ENCODE results near the gene CD163.
"Not testable (repeated sequence)": the region's sequence is repeated elsewhere in the genome, so short reads cannot be mapped to it uniquely, and the experiment has no call there.

CD163 gene

DNA sequence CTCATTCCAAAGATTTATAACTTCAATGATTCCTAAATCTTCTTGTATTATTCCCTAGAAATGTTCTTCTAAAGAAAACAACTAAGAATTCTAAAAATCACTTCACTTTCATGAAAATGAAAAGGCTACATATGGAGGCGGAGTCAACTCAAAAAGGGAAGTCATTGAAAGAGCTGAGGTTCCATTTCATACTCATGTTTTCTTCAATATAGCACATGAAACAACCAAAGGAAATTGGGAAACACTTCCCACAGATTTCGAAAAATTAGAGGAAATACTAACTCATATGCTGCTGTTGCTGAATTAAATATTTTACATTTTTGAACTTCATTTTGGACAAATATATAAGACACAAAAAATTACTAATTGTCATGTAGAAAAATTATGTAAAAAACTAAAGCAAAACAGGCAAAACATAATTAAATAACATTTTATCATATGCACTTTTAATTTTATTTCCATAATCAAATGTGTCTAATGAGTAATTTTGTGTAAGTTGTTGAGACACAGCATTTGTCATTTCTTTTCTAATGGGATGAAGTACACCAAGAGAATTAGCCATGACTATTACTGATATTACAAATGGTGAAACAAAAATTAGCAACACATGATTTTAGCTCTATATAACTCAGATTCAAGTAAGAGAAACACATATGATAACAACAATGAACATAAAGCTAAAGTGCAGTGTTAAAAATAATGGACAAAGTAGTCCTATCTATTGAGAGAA, at the start of gene CD163:
Gene CD163 (minus strand): TSS at position 92 of the 730 bp plus-strand sequence. CDS start 87 bp downstream, at position 5.
- DNase-seq (ENCODE audit: low read depth) = no peak

DNA sequence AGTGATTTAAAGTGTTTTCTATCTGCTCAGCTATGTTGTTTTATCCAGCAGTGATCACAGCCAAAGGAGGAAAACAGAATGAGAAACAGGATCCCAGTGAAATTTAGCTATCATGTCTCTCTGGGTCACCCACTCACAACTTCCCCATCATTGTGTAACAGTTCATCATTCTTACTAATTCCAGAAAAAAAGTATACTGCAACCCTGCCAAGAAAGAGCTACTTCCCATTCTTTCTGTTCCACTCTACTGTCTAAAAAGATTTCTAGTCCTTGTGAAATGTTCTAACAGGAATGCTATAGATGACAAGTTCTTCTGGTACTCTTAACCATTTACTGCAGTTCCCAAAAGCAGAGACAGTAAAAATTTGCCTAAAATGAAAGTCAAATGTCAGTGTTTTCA, 39.2 kb upstream of the CD163 start:
- DNase-seq (ENCODE audit: low read depth) = peak; percentile 38

GRCh38 chr12:7542046-7542445, 38.5 kb upstream of the CD163 start:
- no peak for DNase-seq (ENCODE audit: low read depth)

GRCh38 chr12:7514416-7514815, 10.8 kb upstream of the CD163 start:
- DNase-seq (ENCODE audit: low read depth) = no peak

DNA sequence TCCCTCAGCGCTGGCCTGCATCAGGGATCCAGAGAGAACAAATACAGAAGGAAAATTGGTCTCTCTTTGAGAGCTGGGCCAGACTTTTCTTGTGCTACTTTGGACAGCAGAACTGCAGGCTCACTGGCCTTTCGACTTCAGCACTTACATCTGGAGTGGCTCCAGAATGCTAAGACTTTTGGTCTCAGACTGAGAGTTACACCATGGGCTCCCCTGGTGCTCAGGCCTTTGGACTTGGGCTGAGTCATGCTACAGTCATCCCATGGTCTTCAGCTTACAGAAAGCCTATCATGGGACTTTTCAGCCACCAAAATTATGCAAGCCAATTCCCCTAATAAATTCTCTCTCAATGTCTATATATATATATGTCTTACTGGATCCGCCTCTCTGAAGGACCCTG, 9.0 kb upstream of the CD163 start:
- DNase-seq (ENCODE audit: low read depth) = peak; percentile 95

- not testable (repeated sequence) for DNase-seq (ENCODE audit: low read depth)
Observed at GRCh38 chr12:7509793-7510470, 6.4 kb upstream of the CD163 start.

DNA sequence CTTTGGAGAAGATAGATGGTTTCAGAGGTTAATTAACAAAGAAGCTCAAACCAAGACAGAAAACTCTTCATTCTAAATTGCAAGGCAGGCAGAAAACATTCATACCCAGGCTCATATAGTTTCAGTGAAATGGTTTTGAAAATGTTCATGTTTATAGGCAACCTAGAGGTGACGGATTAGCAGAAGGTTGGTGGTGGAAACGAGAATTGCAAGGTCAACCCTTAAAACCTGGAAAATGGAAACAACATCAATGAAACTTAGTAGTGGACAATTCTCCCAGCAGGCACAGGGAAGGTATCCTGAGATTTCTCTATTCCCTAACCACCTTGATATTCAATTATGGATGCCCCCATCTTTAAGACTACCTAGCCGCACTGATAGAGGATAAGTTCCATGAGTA, 965 bp downstream of the CD163 start:
- DNase-seq (ENCODE audit: low read depth) = no peak

GRCh38 chr12:7501031-7501588, 2.5 kb downstream of the CD163 start:
- DNase-seq (ENCODE audit: low read depth) = no peak

DNA sequence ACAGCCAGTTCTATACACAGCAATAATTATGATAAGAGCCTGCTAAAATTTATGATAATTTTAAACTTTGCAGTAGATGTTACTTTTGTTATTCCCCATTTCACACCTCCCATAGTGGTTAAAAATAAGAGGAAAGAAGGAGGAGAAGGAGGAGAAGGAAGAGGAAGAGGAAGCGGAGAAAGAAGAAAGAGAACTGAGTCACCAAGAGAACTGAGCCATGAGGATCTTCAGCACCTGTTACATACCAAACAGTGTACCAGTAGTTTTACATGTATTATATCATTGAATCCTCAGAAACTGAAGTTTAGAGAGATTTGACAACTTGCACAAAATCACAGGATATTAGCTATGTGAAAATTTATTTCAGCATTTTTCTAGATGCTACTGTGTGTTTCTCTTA, 3.9 kb downstream of the CD163 start:
- DNase-seq (ENCODE audit: low read depth) = no peak

GRCh38 chr12:7498809-7499208, 4.8 kb downstream of the CD163 start:
- DNase-seq (ENCODE audit: low read depth) = peak; percentile 77

DNA sequence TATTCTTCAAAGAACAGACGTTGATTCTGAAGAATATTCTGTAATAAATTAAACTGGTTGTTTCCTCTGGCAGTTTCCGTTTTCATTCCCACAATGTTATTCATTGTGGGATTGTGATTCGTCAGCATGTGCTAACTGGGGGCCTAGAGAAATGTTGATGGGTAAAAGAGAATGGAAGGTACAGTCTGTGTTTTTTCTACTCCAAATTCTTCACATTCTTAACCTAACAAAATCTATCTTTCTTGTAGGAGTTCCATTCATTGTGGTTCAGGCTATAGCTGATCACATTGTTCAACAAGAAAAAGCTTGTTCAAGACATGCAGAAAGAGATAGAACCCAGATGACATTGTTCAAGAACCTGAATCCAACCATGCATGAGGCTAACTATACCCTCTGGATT, 5.9 kb downstream of the CD163 start:
- DNase-seq (ENCODE audit: low read depth) = no peak

GRCh38 chr12:7496451-7496850, 7.1 kb downstream of the CD163 start:
- no peak for DNase-seq (ENCODE audit: low read depth)

DNA sequence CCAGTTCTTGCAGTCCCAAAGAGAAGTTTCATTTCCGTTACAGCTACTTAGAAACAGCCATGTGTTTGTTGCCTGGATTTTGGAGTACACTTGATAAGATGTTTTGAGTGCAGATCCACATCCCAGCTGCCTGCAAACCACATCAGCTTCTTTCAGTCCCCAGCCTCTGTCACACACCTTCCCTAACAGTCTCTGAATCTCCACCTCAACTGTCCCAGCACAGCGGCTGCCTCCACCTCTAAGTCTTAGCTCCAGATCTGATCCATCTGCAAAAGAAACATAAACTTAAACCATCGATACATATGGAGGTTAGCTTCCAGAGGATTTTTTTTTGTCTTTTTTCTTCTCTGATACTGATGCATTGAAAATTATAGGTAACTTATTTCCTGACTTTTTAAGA, 8.4 kb downstream of the CD163 start:
- DNase-seq (ENCODE audit: low read depth) = no peak

DNA sequence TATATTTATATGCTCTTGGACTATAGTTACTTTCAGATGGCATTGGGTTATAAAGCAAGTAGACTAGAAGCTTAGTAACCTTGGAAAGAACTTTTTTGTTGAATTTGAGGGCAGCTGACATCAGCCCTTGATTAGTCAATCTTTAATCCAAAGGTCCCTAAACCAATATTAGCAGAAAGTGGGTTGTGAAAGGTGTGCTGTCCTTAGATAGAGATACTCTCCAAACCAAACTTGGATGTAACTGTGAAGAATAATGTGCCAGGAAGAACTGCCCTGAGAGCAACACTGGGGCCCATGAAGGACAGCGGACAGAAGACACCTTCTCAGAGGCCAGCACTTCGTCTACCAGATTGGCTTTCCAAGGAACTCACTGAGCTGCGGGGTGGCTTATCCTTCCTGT, 10.6 kb downstream of the CD163 start:
- DNase-seq (ENCODE audit: low read depth) = no peak

DNA sequence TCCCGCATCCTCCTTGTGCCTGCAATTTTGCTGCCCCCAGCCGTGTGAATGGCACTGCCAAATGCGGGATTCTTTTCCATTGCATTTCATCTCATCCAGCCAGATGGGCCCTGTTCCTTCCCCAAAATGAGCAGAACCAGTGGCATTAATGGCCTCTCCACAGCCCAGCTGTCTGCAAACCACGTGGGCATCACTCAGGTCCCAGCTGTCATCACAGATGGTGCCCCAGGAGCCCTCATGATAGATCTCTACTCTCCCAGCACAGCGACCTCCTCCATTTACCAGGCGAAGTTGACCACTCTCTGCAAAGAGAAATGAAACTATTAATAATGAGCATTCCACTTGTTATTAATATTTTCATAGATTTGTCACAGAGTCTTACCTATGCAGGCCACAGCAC, 17.1 kb downstream of the CD163 start:
- no peak for DNase-seq (ENCODE audit: low read depth)

DNA sequence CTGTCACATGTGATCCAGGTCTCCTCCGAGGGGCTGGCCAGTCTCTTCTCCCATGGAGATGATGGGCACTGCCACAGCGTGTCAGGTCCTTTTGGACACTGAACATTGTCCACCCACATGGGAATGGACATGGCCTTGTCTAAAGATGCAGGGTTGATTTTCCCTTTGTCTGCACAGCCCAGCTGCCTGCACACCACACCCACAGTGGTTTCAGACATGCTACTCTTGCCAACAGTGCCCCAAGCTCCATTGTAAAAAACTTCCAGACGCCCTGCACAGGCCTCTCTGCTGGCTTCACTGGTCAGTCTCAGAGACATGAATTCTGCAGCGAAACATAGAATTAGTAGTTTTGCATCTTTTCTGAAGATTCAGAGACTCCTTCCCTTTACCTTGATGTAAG, 18.5 kb downstream of the CD163 start:
- DNase-seq (ENCODE audit: low read depth) = no peak

DNA sequence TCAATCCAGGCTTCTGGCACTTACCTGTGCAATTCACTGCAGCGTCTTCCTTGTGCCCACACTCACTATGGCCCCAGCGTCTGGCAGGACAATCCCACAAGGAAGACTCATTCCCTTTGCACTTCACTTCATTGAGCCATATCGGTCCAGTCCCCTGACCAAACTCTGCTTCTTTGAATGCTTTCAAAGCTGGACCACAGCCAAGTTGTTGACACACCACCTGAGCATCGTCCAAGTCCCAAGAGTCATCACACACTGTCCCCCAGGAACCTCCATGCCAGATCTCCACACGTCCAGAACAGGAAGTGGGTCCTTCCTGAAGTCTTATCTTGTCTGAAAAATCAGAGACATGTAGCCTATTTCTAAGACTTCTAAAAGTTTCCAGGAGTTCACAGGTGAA, 20.2 kb downstream of the CD163 start:
- no peak for DNase-seq (ENCODE audit: low read depth)

- DNase-seq (ENCODE audit: low read depth) = peak; percentile 24
Observed at GRCh38 chr12:7479771-7480170, 23.8 kb downstream of the CD163 start.

DNA sequence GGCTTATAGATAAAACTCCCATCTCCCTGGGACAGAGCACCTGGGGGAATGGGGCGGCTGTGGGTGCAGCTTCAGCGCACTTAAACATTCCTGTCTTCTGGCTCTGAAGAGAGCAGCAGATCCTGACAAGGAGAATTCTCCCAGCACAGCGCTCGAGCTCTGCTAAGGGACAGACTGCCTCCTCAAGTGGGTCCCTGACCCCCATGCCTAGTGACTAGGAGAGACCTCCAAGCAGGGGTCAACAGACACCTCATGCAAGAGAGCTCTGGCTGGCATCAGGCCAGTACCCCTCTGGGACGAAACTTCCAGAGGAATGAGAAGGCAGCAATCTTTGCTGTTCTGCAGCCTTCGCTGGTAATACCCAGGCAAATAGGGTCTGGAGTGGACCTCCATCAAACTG, 31.5 kb downstream of the CD163 start:
- DNase-seq (ENCODE audit: low read depth) = no peak

DNA sequence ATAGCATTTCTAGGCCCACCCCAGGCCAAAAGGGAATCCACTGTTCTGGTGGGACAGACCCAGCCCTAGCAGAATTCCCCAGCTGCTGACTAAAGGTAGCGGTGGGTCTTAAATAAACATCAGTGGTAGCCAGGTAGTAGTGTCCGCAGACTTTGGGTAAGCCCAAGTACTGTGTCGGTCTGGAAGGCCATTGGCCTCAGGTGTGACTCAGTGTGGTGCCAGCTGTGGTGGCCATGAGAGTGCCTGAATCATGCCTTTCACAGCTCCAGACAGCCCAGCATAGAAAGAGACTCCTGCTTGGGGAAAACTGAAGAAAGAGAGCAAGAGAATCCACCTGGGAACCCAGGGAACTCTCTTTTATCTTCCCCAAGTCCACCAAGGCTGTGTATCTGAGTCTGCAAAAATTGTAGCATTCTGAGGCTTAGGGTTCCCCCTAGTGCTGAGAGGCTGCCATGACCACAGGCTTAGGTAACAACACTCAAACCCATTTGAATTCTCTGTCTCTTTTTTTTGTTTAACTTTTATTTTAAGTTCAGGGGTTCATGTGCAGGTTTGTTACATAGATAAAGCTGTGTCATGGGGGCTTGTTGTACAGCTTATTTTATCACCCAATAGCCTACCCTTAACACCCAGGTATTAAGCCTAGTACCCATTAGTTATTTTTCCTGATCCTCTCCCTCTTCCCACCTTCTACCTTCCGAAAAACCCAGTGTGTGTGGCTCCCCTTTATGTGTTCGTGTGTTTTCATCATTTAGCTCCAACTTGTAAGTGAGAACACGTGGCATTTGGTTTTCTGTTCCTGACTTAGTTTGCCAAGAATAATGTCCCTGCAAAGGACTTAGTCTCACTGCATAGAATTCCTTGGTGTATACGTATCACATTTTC, 43.0 kb downstream of the CD163 start:
- DNase-seq (ENCODE audit: low read depth) = no peak

DNA sequence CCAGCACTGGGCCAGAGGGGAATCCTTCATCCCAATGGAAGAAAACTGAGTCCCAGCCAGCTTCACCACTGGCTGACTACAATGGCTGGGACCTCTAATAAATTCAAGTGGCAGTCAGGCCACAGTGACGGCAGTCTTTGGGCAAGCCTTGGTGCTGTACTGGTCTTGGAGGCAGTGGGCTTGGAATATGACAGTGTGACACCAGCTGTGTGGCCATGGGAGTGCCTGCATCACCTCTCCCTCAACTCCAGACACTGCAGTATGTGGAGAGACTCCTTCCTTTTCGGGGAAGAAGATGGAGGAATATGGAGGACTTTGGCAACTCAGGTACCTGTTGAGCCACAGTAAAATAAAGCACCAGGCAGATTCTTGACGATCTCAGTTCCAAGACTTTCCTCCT, 43.6 kb downstream of the CD163 start:
- DNase-seq (ENCODE audit: low read depth) = no peak

DNA sequence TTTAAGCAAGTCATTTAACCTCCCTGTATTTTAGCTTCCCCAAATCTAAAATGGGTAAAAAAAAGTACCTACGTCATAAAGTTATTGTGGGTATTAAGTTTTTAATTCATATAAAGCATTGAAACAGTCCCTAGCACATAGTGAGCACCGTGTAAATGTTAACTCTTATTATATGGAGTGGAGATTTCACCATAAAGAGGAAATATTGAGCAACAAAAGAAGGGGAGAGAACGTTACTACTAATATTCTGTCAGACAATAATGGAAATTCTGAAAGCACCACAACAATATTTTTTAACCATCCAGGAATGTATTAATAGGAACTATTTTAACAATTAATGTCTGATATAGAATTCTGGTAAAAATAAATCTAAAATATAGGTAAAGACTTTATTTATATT, 51.8 kb downstream of the CD163 start:
- DNase-seq (ENCODE audit: low read depth) = no peak

DNA sequence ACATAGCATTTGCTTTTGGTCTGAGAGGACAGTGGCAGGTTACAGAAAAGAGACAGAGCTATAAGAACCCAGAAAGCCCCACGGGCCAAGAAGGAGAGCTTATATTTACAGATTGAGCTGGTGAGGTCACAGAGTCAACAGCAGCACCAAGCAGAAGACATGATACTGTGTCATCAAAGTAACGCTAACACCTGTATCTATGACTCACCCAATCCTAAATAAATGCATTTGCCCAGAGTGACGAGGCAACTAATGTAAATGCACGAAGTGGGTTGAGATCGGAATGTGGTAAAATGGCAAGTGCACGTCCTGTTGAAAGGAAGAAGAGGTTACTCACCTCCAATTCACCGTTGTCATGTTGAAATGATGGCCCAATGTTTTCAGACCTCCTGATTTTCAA, 52.9 kb downstream of the CD163 start:
- DNase-seq (ENCODE audit: low read depth) = no peak

Data from GM04504 (cell line).